Lung (tissue), 12 donors: ENCODE measurements around the gene UQCC5. TPM values are rescaled to one million over a fixed set of nuclear protein-coding genes. Genes with fewer than 3 reads are reported as not detected.

ENCODE experiments used
- ATAC-seq: fragments of 200-7000 bp; cut with Tn5 transposase; one replicate; pipeline ENCODE4 v1.9.1; 2020; ENCODE audit warnings: moderate number of reproducible peaks; ENCODE audit not compliant: insufficient read depth, low FRiP score
- DNase-seq, 3 donors: peaks; one replicate each; pipeline ENCODE4 v3.0.0-alpha.2; 2013 to 2017
- H3K27ac ChIP-seq, 2 donors: one replicate each; pipeline ENCODE4 v1.5.1; 2013; ENCODE audit warnings: mild to moderate bottlenecking in 2 of 2, moderate library complexity in 2 of 2, control low read depth in 1 of 2, inconsistent platforms in 1 of 2, low read depth in 1 of 2, low read length in 1 of 2
- H3K27me3 ChIP-seq, 3 donors: one replicate each; pipeline ENCODE4 v1.5.1; 2013; ENCODE audit warnings: low read length in 2 of 3; ENCODE audit not compliant: control insufficient read depth in 3 of 3, insufficient read depth in 3 of 3
- H3K36me3 ChIP-seq, 4 donors: one replicate each; pipeline ENCODE4 v1.5.1; 2013; ENCODE audit warnings: low read length in 4 of 4, mild to moderate bottlenecking in 1 of 4, moderate library complexity in 1 of 4; ENCODE audit not compliant: control insufficient read depth in 4 of 4, insufficient read depth in 4 of 4
- H3K4me1 ChIP-seq, 5 donors: one replicate each; pipeline ENCODE4 v1.5.1; 2013; ENCODE audit warnings: low read length in 5 of 5, mild to moderate bottlenecking in 2 of 5, moderate library complexity in 1 of 5; ENCODE audit not compliant: control insufficient read depth in 5 of 5, insufficient read depth in 5 of 5
- H3K4me3 ChIP-seq: one replicate; pipeline ENCODE4 v1.5.1; 2013; ENCODE audit warnings: mild to moderate bottlenecking, control low read depth, moderate library complexity
- H3K9ac ChIP-seq, 2 donors: one replicate each; pipeline ENCODE4 v1.5.1; 2013; ENCODE audit warnings: low read length in 2 of 2, control low read depth in 1 of 2; ENCODE audit not compliant: insufficient read depth in 1 of 2
- H3K9me3 ChIP-seq, 4 donors: one replicate each; pipeline ENCODE4 v1.5.1; 2013; ENCODE audit warnings: low read length in 3 of 4, mild to moderate bottlenecking in 1 of 4, moderate library complexity in 1 of 4; ENCODE audit not compliant: control insufficient read depth in 4 of 4, insufficient read depth in 3 of 4
- WGBS, 2 donors: extraction: QIAGEN DNeasy Blood & Tissue Kit; methylation state at CpG; one replicate each; pipeline ENCODE4 v1.1.7; 2013; 5-methylcytosine and 5-hydroxymethylcytosine counted together
- polyA plus RNA-seq, 2 donors: library from polyadenylated mRNA; stranded (reverse); fragments of 200-250 nt; gene quantifications; one replicate each; pipeline ENCODE4 v1.2.1, GENCODE V29; 2013
- total RNA-seq, 2 donors: library from RNA; depleted of rRNA in 1 of 2; stranded (reverse); fragments of >200 nt in 1 of 2; gene quantifications; one replicate each; pipeline ENCODE4 v1.2.1, GENCODE V29; 2014 to 2021
- TF ChIP-seq, protein P1 (sequence below): IDR thresholded peaks from 2 replicates; pipeline ENCODE4 v1.5.1; 2012; ENCODE audit warnings: mild to moderate bottlenecking; ENCODE audit errors: control extremely low read depth, extremely low read depth
- donor health status: control.
- donor health status: control.
- donor health status: Bipolar disorder and iron deficiency.
- donor health status: healthy.
- donor health status: DM: yes; HTN: yes; CAD: no.

UQCC5 gene
- total and polyA plus RNA-seq, 4 donors = 3.1 to 104 (median 25.9) TPM

DNA sequence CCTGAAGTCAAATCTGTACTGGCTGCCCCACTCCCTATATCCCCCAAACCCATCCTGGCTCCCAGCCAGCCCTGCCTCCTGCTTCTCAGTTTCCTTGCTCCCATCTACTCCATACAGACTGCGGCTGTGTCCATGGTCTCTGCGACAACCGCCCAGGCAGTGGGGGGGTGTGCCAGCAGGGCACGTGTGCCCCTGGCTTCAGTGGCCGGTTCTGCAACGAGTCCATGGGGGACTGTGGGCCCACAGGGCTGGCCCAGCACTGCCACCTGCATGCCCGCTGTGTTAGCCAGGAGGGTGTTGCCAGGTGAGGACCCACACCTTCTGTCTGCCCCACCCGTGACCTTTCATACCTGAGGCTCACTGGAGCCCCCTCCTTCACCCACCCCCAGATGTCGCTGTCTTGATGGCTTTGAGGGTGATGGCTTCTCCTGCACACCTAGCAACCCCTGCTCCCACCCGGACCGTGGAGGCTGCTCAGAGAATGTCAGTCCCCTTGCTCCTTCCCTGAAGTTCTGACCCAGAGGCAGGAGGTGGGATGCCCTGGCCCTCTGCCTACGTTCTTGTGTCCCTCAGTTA lies 26.6 kb upstream of the UQCC5 start:
- Histone ChIP-seq H3K9ac (no peak overlapping the region), H3K9me3 (no peaks in the 10 kb centered on the region), H3K27me3 (no peaks in the 10 kb centered on the region), H3K36me3 (peaks cover 0 to 11% (median 0%) of the 10 kb centered on the region in 4 donors), H3K4me1 (peaks cover 0 to under 1% (median 0%) of the 10 kb centered on the region in 5 donors), H3K4me3 (no peak overlapping the region), H3K27ac (no peak overlapping the region)
- DNase-seq (no peak), ATAC-seq (no peak)
- TF ChIP-seq, protein P1, sequence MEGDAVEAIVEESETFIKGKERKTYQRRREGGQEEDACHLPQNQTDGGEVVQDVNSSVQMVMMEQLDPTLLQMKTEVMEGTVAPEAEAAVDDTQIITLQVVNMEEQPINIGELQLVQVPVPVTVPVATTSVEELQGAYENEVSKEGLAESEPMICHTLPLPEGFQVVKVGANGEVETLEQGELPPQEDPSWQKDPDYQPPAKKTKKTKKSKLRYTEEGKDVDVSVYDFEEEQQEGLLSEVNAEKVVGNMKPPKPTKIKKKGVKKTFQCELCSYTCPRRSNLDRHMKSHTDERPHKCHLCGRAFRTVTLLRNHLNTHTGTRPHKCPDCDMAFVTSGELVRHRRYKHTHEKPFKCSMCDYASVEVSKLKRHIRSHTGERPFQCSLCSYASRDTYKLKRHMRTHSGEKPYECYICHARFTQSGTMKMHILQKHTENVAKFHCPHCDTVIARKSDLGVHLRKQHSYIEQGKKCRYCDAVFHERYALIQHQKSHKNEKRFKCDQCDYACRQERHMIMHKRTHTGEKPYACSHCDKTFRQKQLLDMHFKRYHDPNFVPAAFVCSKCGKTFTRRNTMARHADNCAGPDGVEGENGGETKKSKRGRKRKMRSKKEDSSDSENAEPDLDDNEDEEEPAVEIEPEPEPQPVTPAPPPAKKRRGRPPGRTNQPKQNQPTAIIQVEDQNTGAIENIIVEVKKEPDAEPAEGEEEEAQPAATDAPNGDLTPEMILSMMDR = no peak
- 76 to 84% methylated on average over 12 of the region's 12 CpGs for WGBS, 2 donors

DNA sequence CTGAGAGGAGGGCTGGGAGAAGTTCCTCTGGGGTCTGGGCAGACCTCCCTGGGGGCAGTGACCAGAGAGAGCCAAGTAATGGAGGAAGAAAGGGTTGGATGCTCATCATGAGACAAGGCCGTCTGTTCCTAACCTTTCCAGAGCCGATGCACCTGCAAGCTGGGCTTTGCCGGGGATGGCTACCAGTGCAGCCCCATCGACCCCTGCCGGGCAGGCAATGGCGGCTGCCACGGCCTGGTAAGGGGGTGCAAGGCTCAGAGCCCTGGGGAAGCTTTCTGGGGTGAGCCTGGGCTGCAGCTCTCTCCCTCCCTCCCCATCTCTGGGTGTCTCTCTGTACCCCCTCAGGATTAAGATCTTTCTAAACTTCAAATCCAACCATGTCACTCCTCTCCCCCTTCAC lies 24.9 kb upstream of the UQCC5 start:
- H3K36me3 ChIP-seq = peaks cover 0 to 10% (median 0%) of the 10 kb centered on the region in 4 donors
- H3K9me3 ChIP-seq = no peaks in the 10 kb centered on the region
- H3K27ac ChIP-seq = no peak overlapping the region
- WGBS, 2 donors = 91 to 93% methylated on average over 7 of the region's 7 CpGs
- H3K9ac ChIP-seq = no peak overlapping the region
- TF ChIP-seq, protein P1 = no peak
- peaks cover 0 to 3% (median 0%) of the 10 kb centered on the region in 5 donors for H3K4me1 ChIP-seq
- no peaks in the 10 kb centered on the region for H3K27me3 ChIP-seq
- ATAC-seq = no peak
- DNase-seq = no peak
- H3K4me3 ChIP-seq = no peak overlapping the region

DNA sequence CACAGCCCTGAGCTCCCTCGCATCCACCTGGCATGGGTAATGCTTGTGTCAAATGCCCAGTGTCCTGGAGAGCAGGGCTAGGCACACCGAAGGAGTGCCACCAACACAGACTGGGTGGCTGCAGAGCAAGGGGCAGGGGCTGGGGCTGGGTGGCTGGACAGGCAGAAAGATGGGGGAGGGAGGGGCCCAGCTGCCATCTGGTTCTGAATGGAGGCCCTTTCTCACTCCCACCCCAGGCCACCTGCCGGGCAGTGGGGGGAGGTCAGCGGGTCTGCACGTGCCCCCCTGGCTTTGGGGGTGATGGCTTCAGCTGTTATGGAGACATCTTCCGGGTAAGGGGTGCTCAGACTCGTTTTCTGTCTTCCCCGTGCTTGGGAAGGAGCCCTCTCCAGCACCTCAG lies 24.3 kb upstream of the UQCC5 start:
- H3K27ac ChIP-seq = no peak overlapping the region
- ATAC-seq (no peak), DNase-seq (no peak)
- no peak overlapping the region for H3K4me3 ChIP-seq
- no peaks in the 10 kb centered on the region for H3K27me3 ChIP-seq
- peaks cover 0 to 8% (median 0%) of the 10 kb centered on the region in 4 donors for H3K36me3 ChIP-seq
- H3K9me3 ChIP-seq = no peaks in the 10 kb centered on the region
- WGBS, 2 donors = 75 to 79% methylated on average over 8 of the region's 8 CpGs
- TF ChIP-seq, protein P1 = no peak
- no peak overlapping the region for H3K9ac ChIP-seq
- H3K4me1 ChIP-seq = peaks cover 0 to 3% (median 0%) of the 10 kb centered on the region in 5 donors

DNA sequence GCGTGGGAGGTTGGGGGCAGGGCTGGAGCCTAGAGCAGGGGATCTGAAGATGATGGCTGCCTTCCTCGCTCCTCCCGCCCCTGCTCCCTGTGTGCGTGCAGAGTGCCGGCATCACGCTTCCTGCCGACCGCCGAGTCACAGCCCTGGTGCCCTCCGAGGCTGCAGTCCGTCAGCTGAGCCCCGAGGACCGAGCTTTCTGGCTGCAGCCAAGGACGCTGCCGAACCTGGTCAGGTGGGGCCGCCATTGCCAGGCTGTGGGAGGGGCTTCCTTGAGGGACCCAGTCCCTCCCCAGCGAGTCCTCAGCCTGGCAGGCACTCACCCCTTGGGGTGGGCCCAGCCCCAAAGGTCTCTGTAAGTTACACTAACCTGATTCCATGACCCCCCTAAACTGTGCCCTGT lies 23.7 kb upstream of the UQCC5 start:
- TF ChIP-seq, protein P1 = no peak
- Histone ChIP-seq H3K36me3 (peaks cover 0 to 8% (median 0%) of the 10 kb centered on the region in 4 donors), H3K27ac (no peak overlapping the region), H3K9ac (no peak overlapping the region), H3K4me3 (no peak overlapping the region), H3K27me3 (no peaks in the 10 kb centered on the region), H3K4me1 (peaks cover 0 to 3% (median 0%) of the 10 kb centered on the region in 5 donors), H3K9me3 (no peaks in the 10 kb centered on the region)
- 86 to 91% methylated on average over 17 of the region's 17 CpGs for WGBS, 2 donors
- ATAC-seq = no peak
- no peak for DNase-seq
